T-helper 9 cell (primary cell): ENCODE results near the gene MRM3.
A peak's percentile ranks its signal among the peaks of the same experiment; 100 is the strongest.
"Not testable (repeated sequence)": the region's sequence is repeated elsewhere in the genome, so short reads cannot be mapped to it uniquely, and the experiment has no call there.

ENCODE experiments used
- DNase-seq: peaks from one replicate; pipeline ENCODE4 v3.0.0-alpha.2; 2020

MRM3 gene

GRCh38 chr17:755319-755961, 26.7 kb upstream of the MRM3 start:
- DNase-seq: not testable (repeated sequence)

GRCh38 chr17:756010-756567, 26.1 kb upstream of the MRM3 start:
- not testable (repeated sequence) for DNase-seq

GRCh38 chr17:759964-760363, 22.2 kb upstream of the MRM3 start:
- DNase-seq: no peak

GRCh38 chr17:760371-760770, 21.8 kb upstream of the MRM3 start:
- DNase-seq: no peak

- no peak for DNase-seq
Measured at GRCh38 chr17:767076-767475, 15.1 kb upstream of the MRM3 start.

- DNase-seq: no peak
Measured at GRCh38 chr17:773016-773415, 9.1 kb upstream of the MRM3 start.

GRCh38 chr17:773467-774312, 8.5 kb upstream of the MRM3 start:
- no peak for DNase-seq

- no peak for DNase-seq
Measured at GRCh38 chr17:774313-774584, 7.9 kb upstream of the MRM3 start.

GRCh38 chr17:778096-778495, 4.1 kb upstream of the MRM3 start:
- DNase-seq: no peak

GRCh38 chr17:784143-784542, 2.0 kb downstream of the MRM3 start:
- no peak for DNase-seq

GRCh38 chr17:785901-786300, 3.7 kb downstream of the MRM3 start:
- DNase-seq: not testable (repeated sequence)

GRCh38 chr17:787641-788221, 5.6 kb downstream of the MRM3 start:
- no peak for DNase-seq

GRCh38 chr17:788551-788950, 6.4 kb downstream of the MRM3 start:
- DNase-seq: no peak

GRCh38 chr17:789160-789840, 7.1 kb downstream of the MRM3 start:
- no peak for DNase-seq

- not testable (repeated sequence) for DNase-seq
Measured at GRCh38 chr17:789931-790873, 8.0 kb downstream of the MRM3 start.

- DNase-seq: not testable (repeated sequence)
Measured at GRCh38 chr17:790874-791247, 8.7 kb downstream of the MRM3 start.

- no peak for DNase-seq
Measured at GRCh38 chr17:791829-792228, 9.7 kb downstream of the MRM3 start.

- DNase-seq: no peak
Measured at GRCh38 chr17:792277-792676, 10.1 kb downstream of the MRM3 start.

- peak; percentile 16 for DNase-seq
Measured at GRCh38 chr17:794876-795275, 12.7 kb downstream of the MRM3 start.

GRCh38 chr17:795276-795675, 13.1 kb downstream of the MRM3 start:
- no peak for DNase-seq

- no peak for DNase-seq
Measured at GRCh38 chr17:795721-796120, 13.6 kb downstream of the MRM3 start.

GRCh38 chr17:796609-797008, 14.5 kb downstream of the MRM3 start:
- no peak for DNase-seq
